CD4-positive, alpha-beta T cell (primary cell): ENCODE data around the gene CIRBP. TPM values are rescaled to one million over a fixed set of nuclear protein-coding genes. Genes with fewer than 3 reads are reported as not detected.

Source experiments
- ATAC-seq: fragments of 200-7000 bp; cut with Tn5 transposase; one replicate; pipeline ENCODE4 v1.10.0; 2022; ENCODE audit warnings: mild to moderate bottlenecking; ENCODE audit not compliant: poor library complexity
- CTCF ChIA-PET: fragments of 350-600 bp; sonication (Branson Sonifier 250); formaldehyde crosslinking; loops from one replicate; lab custom pipeline; 2021; ENCODE audit warnings: antibody characterized with exemption, inconsistent platforms; lab: Charles Lee
- POLR2A ChIA-PET: fragments of 350-600 bp; sonication (Branson Sonifier 250); formaldehyde crosslinking; loops from one replicate; lab custom pipeline; 2021; ENCODE audit warnings: antibody characterized with exemption, inconsistent platforms; lab: Charles Lee
- DNase-seq, 14 experiments: peaks; one replicate each; pipeline ENCODE4 v3.0.0-alpha.2; 2013 to 2020; ENCODE audit warnings: mixed read lengths in 2 of 14
- H3K27ac ChIP-seq, 2 donors: one replicate each; pipeline versions ENCODE4 v1.5.1 to v1.7.0; 2013; ENCODE audit warnings: low read length in 2 of 2, low read depth in 1 of 2, mild to moderate bottlenecking in 1 of 2
- H3K27me3 ChIP-seq, 2 experiments: 1 replicate in 1 of 2; 2 replicates in 1 of 2; pipeline versions ENCODE4 v1.6.1 to v1.7.0; 2013; ENCODE audit warnings: low read length in 2 of 2, control low read depth in 1 of 2, mild to moderate bottlenecking in 1 of 2, moderate library complexity in 1 of 2; ENCODE audit not compliant: insufficient read depth in 2 of 2, control insufficient read depth in 1 of 2
- H3K36me3 ChIP-seq: one replicate; pipeline ENCODE4 v1.6.1; 2013; ENCODE audit warnings: low read length, control low read depth; ENCODE audit not compliant: insufficient read depth
- H3K4me1 ChIP-seq: one replicate; pipeline ENCODE4 v1.6.1; 2013; ENCODE audit warnings: low read length, control low read depth; ENCODE audit not compliant: insufficient read depth
- H3K4me3 ChIP-seq: one replicate; pipeline ENCODE4 v1.5.1; 2013; ENCODE audit warnings: mild to moderate bottlenecking, low read length, moderate library complexity
- H3K9me3 ChIP-seq, 2 experiments: 1 replicate in 1 of 2; 2 replicates in 1 of 2; pipeline versions ENCODE4 v1.6.1 to v1.7.0; 2013; ENCODE audit warnings: low read length in 2 of 2, mild to moderate bottlenecking in 2 of 2, control low read depth in 1 of 2, moderate library complexity in 1 of 2; ENCODE audit not compliant: control insufficient read depth in 1 of 2, insufficient read depth in 1 of 2
- H3K27ac Mint-ChIP-seq: one replicate; pipeline ENCODE4 v1.8.0; 2020; ENCODE audit warnings: mixed read lengths
- H3K27me3 Mint-ChIP-seq: one replicate; pipeline ENCODE4 v1.8.0; 2021; ENCODE audit warnings: mixed read lengths
- H3K36me3 Mint-ChIP-seq: one replicate; pipeline ENCODE4 v1.8.0; 2021; ENCODE audit warnings: low read depth, mixed read lengths
- H3K4me1 Mint-ChIP-seq: one replicate; pipeline ENCODE4 v1.8.0; 2021; ENCODE audit warnings: low read depth, mixed read lengths
- H3K4me3 Mint-ChIP-seq: one replicate; pipeline ENCODE4 v1.8.0; 2020; ENCODE audit warnings: mild to moderate bottlenecking, mixed read lengths
- H3K9me3 Mint-ChIP-seq: one replicate; pipeline ENCODE4 v1.8.0; 2020; ENCODE audit warnings: mixed read lengths
- intact Hi-C, 2 experiments: fragments of 100-400 bp; cut with DNase I in 1 of 2; cut with micrococcal nuclease in 1 of 2; formaldehyde crosslinking; loops; one replicate each; pipeline versions ENCODE4 v1.15.1 to v1.9.0; 2023 to 2025; cut with DNase I, micrococcal nuclease
- total RNA-seq, 174 experiments: library from RNA in 2 of 174; stranded (reverse) in 2 of 174; gene quantifications; one replicate each; pipeline ENCODE4 v1.2.3 and lab custom pipeline; 2021 to 2026
- TF ChIP-seq, protein P1 (sequence below): fragments of 200-600 bp; IDR thresholded peaks from one replicate; pipeline ENCODE4 v1.8.0; 2022; ENCODE audit warnings: antibody characterized with exemption, mild to moderate bottlenecking

Gene CIRBP
- total RNA-seq, 2 experiments from 2014 or later = 614 to 628 TPM

GRCh38 chr19:1232652-1233072 is 36.5 kb upstream of the CIRBP start:
- CTCF ChIA-PET = no interaction called here
- intact Hi-C loops = no loop called here
- no peak overlapping the region for H3K4me3 Mint-ChIP-seq

GRCh38 chr19:1233115-1233667 is 35.9 kb upstream of the CIRBP start:
- Histone ChIP-seq H3K4me3 (no peak overlapping the region), H3K27me3 (peaks cover 6 to 11% of the 10 kb centered on the region in 2 experiments), H3K36me3 (no peaks in the 10 kb centered on the region), H3K4me1 (peaks cover 13% of the 10 kb centered on the region), H3K27ac (no peak overlapping the region), H3K9me3 (peaks cover 0 to 9% of the 10 kb centered on the region in 2 experiments)
- Mint-ChIP-seq H3K36me3 (no peaks in the 10 kb centered on the region), H3K9me3 (no peaks in the 10 kb centered on the region), H3K27me3 (peaks cover under 1% of the 10 kb centered on the region), H3K27ac (no peak overlapping the region), H3K4me1 (peaks cover under 1% of the 10 kb centered on the region), H3K4me3 (no peak overlapping the region)
- DNase-seq (no peak), ATAC-seq (no peak)
- intact Hi-C loops = no loop called here
- TF ChIP-seq, protein P1, sequence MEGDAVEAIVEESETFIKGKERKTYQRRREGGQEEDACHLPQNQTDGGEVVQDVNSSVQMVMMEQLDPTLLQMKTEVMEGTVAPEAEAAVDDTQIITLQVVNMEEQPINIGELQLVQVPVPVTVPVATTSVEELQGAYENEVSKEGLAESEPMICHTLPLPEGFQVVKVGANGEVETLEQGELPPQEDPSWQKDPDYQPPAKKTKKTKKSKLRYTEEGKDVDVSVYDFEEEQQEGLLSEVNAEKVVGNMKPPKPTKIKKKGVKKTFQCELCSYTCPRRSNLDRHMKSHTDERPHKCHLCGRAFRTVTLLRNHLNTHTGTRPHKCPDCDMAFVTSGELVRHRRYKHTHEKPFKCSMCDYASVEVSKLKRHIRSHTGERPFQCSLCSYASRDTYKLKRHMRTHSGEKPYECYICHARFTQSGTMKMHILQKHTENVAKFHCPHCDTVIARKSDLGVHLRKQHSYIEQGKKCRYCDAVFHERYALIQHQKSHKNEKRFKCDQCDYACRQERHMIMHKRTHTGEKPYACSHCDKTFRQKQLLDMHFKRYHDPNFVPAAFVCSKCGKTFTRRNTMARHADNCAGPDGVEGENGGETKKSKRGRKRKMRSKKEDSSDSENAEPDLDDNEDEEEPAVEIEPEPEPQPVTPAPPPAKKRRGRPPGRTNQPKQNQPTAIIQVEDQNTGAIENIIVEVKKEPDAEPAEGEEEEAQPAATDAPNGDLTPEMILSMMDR = no peak
- POLR2A ChIA-PET = no interaction called here
- CTCF ChIA-PET = no interaction called here

More at GRCh38 chr19:1232652-1233072, 36.5 kb upstream of the CIRBP start:
- H3K4me1 ChIP-seq = peaks cover 10% of the 10 kb centered on the region
- H3K4me3 ChIP-seq = no peak overlapping the region
- no peak for DNase-seq
- H3K27ac ChIP-seq = no peak overlapping the region
- H3K9me3 ChIP-seq = peaks cover 0 to 9% of the 10 kb centered on the region in 2 experiments
- ATAC-seq = no peak
- Mint-ChIP-seq H3K9me3 (no peaks in the 10 kb centered on the region), H3K27ac (no peak overlapping the region), H3K27me3 (no peaks in the 10 kb centered on the region), H3K4me1 (no peaks in the 10 kb centered on the region), H3K36me3 (no peaks in the 10 kb centered on the region)
- no peaks in the 10 kb centered on the region for H3K36me3 ChIP-seq
- H3K27me3 ChIP-seq = peaks cover 6 to 9% of the 10 kb centered on the region in 2 experiments
- TF ChIP-seq, protein P1 = no peak
- POLR2A ChIA-PET = no interaction called here

GRCh38 chr19:1234051-1234954 is 34.8 kb upstream of the CIRBP start:
- no peak overlapping the region for H3K27ac ChIP-seq
- Mint-ChIP-seq H3K27ac (no peak overlapping the region), H3K36me3 (no peaks in the 10 kb centered on the region), H3K4me1 (peaks cover 11% of the 10 kb centered on the region), H3K27me3 (peaks cover 9% of the 10 kb centered on the region), H3K4me3 (peak overlapping the region; percentile 25), H3K9me3 (no peaks in the 10 kb centered on the region)
- H3K9me3 ChIP-seq = peaks cover 0 to 9% of the 10 kb centered on the region in 2 experiments
- intact Hi-C loops = no loop called here
- no peaks in the 10 kb centered on the region for H3K36me3 ChIP-seq
- no peak for ATAC-seq
- TF ChIP-seq, protein P1 = no peak
- CTCF ChIA-PET = no interaction called here
- POLR2A ChIA-PET = no interaction called here
- DNase-seq = no peak
- peaks cover 6 to 12% of the 10 kb centered on the region in 2 experiments for H3K27me3 ChIP-seq
- H3K4me1 ChIP-seq = peaks cover 24% of the 10 kb centered on the region
- H3K4me3 ChIP-seq = no peak overlapping the region
